Measurements from ENCODE around the gene IL1A.

DNA sequence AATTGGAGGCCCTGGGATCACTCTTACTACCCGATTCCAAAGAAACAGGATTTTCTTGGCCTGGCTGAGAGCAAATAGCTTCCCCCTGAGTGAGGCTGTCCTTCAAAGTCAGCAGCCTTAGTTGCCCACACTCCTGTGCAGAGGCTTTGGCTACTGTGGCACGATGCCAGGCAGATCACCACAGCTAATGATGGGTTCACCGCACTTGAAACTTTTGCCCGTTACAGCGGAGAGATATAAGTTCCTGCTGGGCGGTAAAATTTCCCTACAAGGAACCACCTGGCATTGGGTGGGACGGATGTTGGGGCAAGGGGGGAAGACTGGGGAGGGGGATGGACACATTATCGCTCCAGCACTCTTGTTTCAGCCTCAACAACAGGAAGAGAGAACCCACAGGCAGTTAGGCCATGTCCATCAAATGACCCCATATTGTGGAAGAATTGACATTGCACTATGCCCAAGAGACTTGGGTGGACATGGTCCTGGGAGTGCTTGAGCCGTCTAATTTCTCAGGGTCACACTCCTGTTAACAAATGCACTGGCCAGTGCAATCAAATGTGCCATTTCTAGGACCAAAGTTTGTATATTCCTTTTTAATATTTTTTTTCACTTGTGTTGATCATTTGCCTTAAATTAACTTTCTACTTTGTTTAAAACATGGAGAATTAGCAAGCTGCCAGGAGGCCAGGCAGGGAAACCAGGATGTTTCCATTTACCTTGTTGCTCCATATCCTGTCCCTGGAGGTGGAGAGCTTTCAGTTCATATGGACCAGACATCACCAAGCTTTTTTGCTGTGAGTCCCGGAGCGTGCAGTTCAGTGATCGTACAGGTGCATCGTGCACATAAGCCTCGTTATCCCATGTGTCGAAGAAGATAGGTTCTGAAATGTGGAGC, 47.9 kb upstream of the IL1A start:
- TF ChIP-seq, protein P1, sequence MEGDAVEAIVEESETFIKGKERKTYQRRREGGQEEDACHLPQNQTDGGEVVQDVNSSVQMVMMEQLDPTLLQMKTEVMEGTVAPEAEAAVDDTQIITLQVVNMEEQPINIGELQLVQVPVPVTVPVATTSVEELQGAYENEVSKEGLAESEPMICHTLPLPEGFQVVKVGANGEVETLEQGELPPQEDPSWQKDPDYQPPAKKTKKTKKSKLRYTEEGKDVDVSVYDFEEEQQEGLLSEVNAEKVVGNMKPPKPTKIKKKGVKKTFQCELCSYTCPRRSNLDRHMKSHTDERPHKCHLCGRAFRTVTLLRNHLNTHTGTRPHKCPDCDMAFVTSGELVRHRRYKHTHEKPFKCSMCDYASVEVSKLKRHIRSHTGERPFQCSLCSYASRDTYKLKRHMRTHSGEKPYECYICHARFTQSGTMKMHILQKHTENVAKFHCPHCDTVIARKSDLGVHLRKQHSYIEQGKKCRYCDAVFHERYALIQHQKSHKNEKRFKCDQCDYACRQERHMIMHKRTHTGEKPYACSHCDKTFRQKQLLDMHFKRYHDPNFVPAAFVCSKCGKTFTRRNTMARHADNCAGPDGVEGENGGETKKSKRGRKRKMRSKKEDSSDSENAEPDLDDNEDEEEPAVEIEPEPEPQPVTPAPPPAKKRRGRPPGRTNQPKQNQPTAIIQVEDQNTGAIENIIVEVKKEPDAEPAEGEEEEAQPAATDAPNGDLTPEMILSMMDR (conservative IDR thresholded peaks at IDR 0.05; ENCODE audit: low read depth, low read length) = no peak
- no peak for TF ChIP-seq EZH2 (IDR thresholded peaks at IDR 0.05; ENCODE audit: low read length, unreplicated experiment)
- no peak for TF ChIP-seq EZH2phosphoT487 (IDR thresholded peaks at IDR 0.05; ENCODE audit: borderline replicate concordance, low read length)
